H9 (cell line): ENCODE data around the gene ATF7. TPM values are rescaled to one million over a fixed set of nuclear protein-coding genes. Genes with fewer than 3 reads are reported as not detected.

Source experiments
- DNase-seq: peaks from one replicate; pipeline ENCODE4 v3.0.0-alpha.2; 2017
- H2AFZ ChIP-seq: one replicate; pipeline ENCODE4 v1.6.1; 2013; ENCODE audit warnings: mild to moderate bottlenecking, low read length, control low read depth, moderate library complexity
- H2AK5ac ChIP-seq: 2 replicates; pipeline ENCODE4 v1.6.1; 2013; ENCODE audit warnings: low read length, control low read depth, mixed read lengths; ENCODE audit not compliant: insufficient read length
- H2BK120ac ChIP-seq: one replicate; pipeline ENCODE4 v1.6.1; 2013; ENCODE audit warnings: low read depth, mild to moderate bottlenecking, low read length, control low read depth, inconsistent platforms; ENCODE audit not compliant: poor library complexity, severe bottlenecking
- H2BK12ac ChIP-seq: 2 replicates; pipeline ENCODE4 v1.6.1; 2013; ENCODE audit warnings: low read length, control low read depth, mixed read lengths, low read depth; ENCODE audit not compliant: insufficient read length
- H2BK15ac ChIP-seq: 2 replicates; pipeline ENCODE4 v1.6.1; 2013; ENCODE audit warnings: low read depth, low read length, control low read depth
- H2BK20ac ChIP-seq: one replicate; pipeline ENCODE4 v1.6.1; 2013; ENCODE audit warnings: low read depth, mild to moderate bottlenecking, low read length, control low read depth, inconsistent platforms; ENCODE audit not compliant: poor library complexity, severe bottlenecking
- H2BK5ac ChIP-seq: 2 replicates; pipeline ENCODE4 v1.6.1; 2013; ENCODE audit warnings: low read length, control low read depth, mixed read lengths; ENCODE audit not compliant: insufficient read length
- H3K14ac ChIP-seq: 2 replicates; pipeline ENCODE4 v1.6.1; 2013; ENCODE audit warnings: low read length, control low read depth; ENCODE audit not compliant: insufficient read depth
- H3K18ac ChIP-seq: 2 replicates; pipeline ENCODE4 v1.6.1; 2013; ENCODE audit warnings: low read depth, mild to moderate bottlenecking, mixed read lengths, low read length, control low read depth; ENCODE audit not compliant: insufficient read length
- H3K23ac ChIP-seq: 2 replicates; pipeline ENCODE4 v1.6.1; 2013; ENCODE audit warnings: low read length, control low read depth, mixed read lengths, low read depth; ENCODE audit not compliant: insufficient read length
- H3K23me2 ChIP-seq: 2 replicates; pipeline ENCODE4 v1.6.1; 2013; ENCODE audit warnings: low read depth, mild to moderate bottlenecking, mixed read lengths, low read length, control low read depth; ENCODE audit not compliant: insufficient read length, poor library complexity, severe bottlenecking
- H3K27ac ChIP-seq: 2 replicates; pipeline ENCODE4 v1.5.1; 2013; ENCODE audit warnings: low read length, control low read depth, mixed read lengths, low read depth; ENCODE audit not compliant: insufficient read length
- H3K27me3 ChIP-seq: 2 replicates; pipeline ENCODE4 v1.6.1; 2013; ENCODE audit warnings: low read length, control low read depth, inconsistent platforms; ENCODE audit not compliant: insufficient read depth
- H3K4ac ChIP-seq: 2 replicates; pipeline ENCODE4 v1.6.1; 2013; ENCODE audit warnings: low read depth, mild to moderate bottlenecking, control low read depth, inconsistent platforms, low read length, moderate library complexity
- H3K4me1 ChIP-seq: 2 replicates; pipeline ENCODE4 v1.6.1; 2013; ENCODE audit warnings: low read length, control low read depth, inconsistent platforms; ENCODE audit not compliant: insufficient read depth
- H3K4me2 ChIP-seq: 2 replicates; pipeline ENCODE4 v1.6.1; 2013; ENCODE audit warnings: low read length, control low read depth, mixed read lengths; ENCODE audit not compliant: insufficient read length, insufficient read depth
- H3K56ac ChIP-seq: 2 replicates; pipeline ENCODE4 v1.6.1; 2013; ENCODE audit warnings: low read depth, mild to moderate bottlenecking, mixed read lengths, low read length, control low read depth; ENCODE audit not compliant: insufficient read length
- H3K79me1 ChIP-seq: 2 replicates; pipeline ENCODE4 v1.6.1; 2013; ENCODE audit warnings: low read depth, mild to moderate bottlenecking, moderate library complexity, low read length, control low read depth, inconsistent platforms; ENCODE audit not compliant: insufficient read depth, poor library complexity, severe bottlenecking
- H3K79me2 ChIP-seq: 2 replicates; pipeline ENCODE4 v1.6.1; 2013; ENCODE audit warnings: low read length, control low read depth, inconsistent platforms; ENCODE audit not compliant: insufficient read depth
- H3K9ac ChIP-seq: 2 replicates; pipeline ENCODE4 v1.6.1; 2013; ENCODE audit warnings: low read length, control low read depth, mixed read lengths; ENCODE audit not compliant: insufficient read length; ENCODE audit errors: extremely low read depth
- H3K9me3 ChIP-seq: one replicate; pipeline ENCODE4 v1.6.1; 2013; ENCODE audit warnings: low read depth, low read length, inconsistent platforms; ENCODE audit not compliant: control insufficient read depth
- H3T11ph ChIP-seq: one replicate; pipeline ENCODE4 v1.6.1; 2013; ENCODE audit warnings: mild to moderate bottlenecking, low read length, control low read depth, inconsistent platforms
- H4K20me1 ChIP-seq: one replicate; pipeline ENCODE4 v1.6.1; 2013; ENCODE audit not compliant: control insufficient read depth, insufficient read length, insufficient read depth
- H4K5ac ChIP-seq: 2 replicates; pipeline ENCODE4 v1.6.1; 2013; ENCODE audit warnings: low read depth, mild to moderate bottlenecking, mixed read lengths, low read length, control low read depth; ENCODE audit not compliant: insufficient read length
- H4K8ac ChIP-seq: replicated peaks from 2 replicates; pipeline ENCODE4 v1.6.1; 2013; ENCODE audit warnings: low read length, control low read depth, mixed read lengths, low read depth; ENCODE audit not compliant: insufficient read length
- H4K91ac ChIP-seq: 2 replicates; pipeline ENCODE4 v1.6.1; 2013; ENCODE audit warnings: low read depth, mild to moderate bottlenecking, moderate library complexity, mixed read lengths, low read length, control low read depth; ENCODE audit not compliant: insufficient read length
- H3K27ac Mint-ChIP-seq, 3 experiments: 2 replicates in 2 of 3; 3 replicates in 1 of 3; pipeline ENCODE4 v1.8.0; 2020 to 2021; ENCODE audit warnings: mixed read lengths in 3 of 3, mild to moderate bottlenecking in 1 of 3, moderate library complexity in 1 of 3
- H3K27me3 Mint-ChIP-seq: 2 replicates; pipeline ENCODE4 v1.8.0; 2021; ENCODE audit warnings: low read depth, mild to moderate bottlenecking, moderate library complexity, mixed read lengths
- H3K36me3 Mint-ChIP-seq, 3 experiments: 2 replicates in 2 of 3; 3 replicates in 1 of 3; pipeline ENCODE4 v1.8.0; 2020 to 2021; ENCODE audit warnings: low read depth in 3 of 3, mixed read lengths in 3 of 3; ENCODE audit not compliant: insufficient read depth in 1 of 3
- H3K4me1 Mint-ChIP-seq, 2 experiments: 2 replicates each; pipeline ENCODE4 v1.8.0; 2020; ENCODE audit warnings: mixed read lengths in 2 of 2
- H3K4me3 Mint-ChIP-seq, 2 experiments: 2 replicates in 1 of 2; 3 replicates in 1 of 2; pipeline ENCODE4 v1.8.0; 2020 to 2021; ENCODE audit warnings: mild to moderate bottlenecking in 2 of 2, mixed read lengths in 2 of 2, moderate library complexity in 1 of 2
- H3K9me3 Mint-ChIP-seq, 2 experiments: 2 replicates in 1 of 2; 3 replicates in 1 of 2; pipeline ENCODE4 v1.8.0; 2020; ENCODE audit warnings: mild to moderate bottlenecking in 2 of 2, mixed read lengths in 2 of 2, moderate library complexity in 1 of 2
- CTCF ChIP-seq: fragments of 200-600 bp; sonication (generic); conservative IDR thresholded peaks from 3 replicates; pipeline ENCODE4 v1.8.0; 2021; ENCODE audit warnings: antibody characterized with exemption, mild to moderate bottlenecking
- WGBS: extraction: QIAGEN DNeasy Blood & Tissue Kit; methylation state at CpG from one replicate; pipeline ENCODE4 v1.1.7; 2013; ENCODE audit warnings: missing lambda C conversion rate, low lambda C conversion rate, mixed read lengths; ENCODE audit not compliant: insufficient read length; ENCODE audit errors: extremely low coverage; 5-methylcytosine and 5-hydroxymethylcytosine counted together
- total RNA-seq: library from RNA; stranded (reverse); gene quantifications from 2 replicates; pipeline ENCODE4 v1.2.1, GENCODE V29; 2021

ATF7 gene
- total RNA-seq, 1 experiment from 2014 or later = 17.7 TPM

- H2BK20ac ChIP-seq = no peak overlapping the region
- H2BK5ac ChIP-seq = no peak overlapping the region
- no peak for TF ChIP-seq CTCF
- no peak overlapping the region for H4K8ac ChIP-seq
- Mint-ChIP-seq H3K9me3 (no peaks in the 10 kb centered on the region; a peak in 1 of 5 replicates), H3K4me3 (no peak overlapping the region; a peak in 1 of 5 replicates), H3K27ac (0 out of 7 replicates have a peak overlapping the region, but pooled peaks of 1 of the 3 experiments have one; percentile 14), H3K27me3 (no peaks in the 10 kb centered on the region), H3K4me1 (peaks cover 52 to 68% of the 10 kb centered on the region in 2 experiments), H3K36me3 (peaks cover 79 to 96% (median 94%) of the 10 kb centered on the region in 3 experiments)
- H3K23me2 ChIP-seq = no peaks in the 10 kb centered on the region
- H3K9me3 ChIP-seq = no peaks in the 10 kb centered on the region
- peaks cover 22% of the 10 kb centered on the region for H3K79me1 ChIP-seq
- H2AK5ac ChIP-seq = no peak overlapping the region
- no peak overlapping the region for H3K27ac ChIP-seq
- no peak overlapping the region for H3K23ac ChIP-seq
- no peak overlapping the region for H3K18ac ChIP-seq
- H3K56ac ChIP-seq = no peak overlapping the region
- H2AFZ ChIP-seq = no peak overlapping the region
- H3K27me3 ChIP-seq = no peaks in the 10 kb centered on the region
- H4K91ac ChIP-seq = no peak overlapping the region
- no peak for DNase-seq
- H2BK15ac ChIP-seq = no peak overlapping the region
- no peak overlapping the region for H3K14ac ChIP-seq
- H4K20me1 ChIP-seq = no peaks in the 10 kb centered on the region
- no peak overlapping the region for H3K4ac ChIP-seq
- no peaks in the 10 kb centered on the region for H3K4me1 ChIP-seq
- H3K79me2 ChIP-seq = peaks cover 11% of the 10 kb centered on the region
- no peak overlapping the region for H3T11ph ChIP-seq
- H4K5ac ChIP-seq = no peak overlapping the region
- no peak overlapping the region for H2BK120ac ChIP-seq
- H3K9ac ChIP-seq = no peak overlapping the region
- no CpG with 5 or more reads among the region's 4 CpGs for WGBS
- no peak overlapping the region for H3K4me2 ChIP-seq
- no peak overlapping the region for H2BK12ac ChIP-seq
Observed at GRCh38 chr12:53459097-53459496, 167.1 kb downstream of the ATF7 start.

Other genes starting within 250 kb of the ATF7 start
- 76.4 and 76.8 TPM in 2 replicates for gene SP1, start 246.2 kb downstream of the ATF7 start, total RNA-seq
- gene AMHR2, start 202.5 kb downstream of the ATF7 start, total RNA-seq = not detected in 2 replicates
- 144 and 147 TPM in 2 replicates for gene PRR13, start 184.6 kb downstream of the ATF7 start, total RNA-seq
- gene PCBP2, start 174.3 kb downstream of the ATF7 start, total RNA-seq = 1,184 and 1,207 TPM in 2 replicates
- gene MAP3K12, start 126.9 kb downstream of the ATF7 start, total RNA-seq = 22.3 and 26.6 TPM in 2 replicates
- 79.2 and 80.1 TPM in 2 replicates for gene TARBP2, start 125.1 kb downstream of the ATF7 start, total RNA-seq
- gene NPFF, start 118.9 kb downstream of the ATF7 start, total RNA-seq = not detected in 2 replicates
- gene ATP5MC2, start 49.7 kb upstream of the ATF7 start, total RNA-seq = 379 and 389 TPM in 2 replicates
- gene CALCOCO1, start 101.1 kb upstream of the ATF7 start, total RNA-seq = 21.5 and 22.3 TPM in 2 replicates
- not detected in 2 replicates for gene CISTR, start 125.6 kb upstream of the ATF7 start, total RNA-seq